LNCAP (cell line): ENCODE data around the gene ATP5F1D.
A peak's percentile ranks its signal among the peaks of the same experiment; 100 is the strongest.

ENCODE experiments used
- CTCF ChIP-seq: fragments of 450-650 bp; IDR thresholded peaks from 2 replicates; pipeline ENCODE4 v1.5.1; 2017; ENCODE audit warnings: mild to moderate bottlenecking

ATP5F1D gene

GRCh38 chr19:1218751-1219567, 22.6 kb upstream of the ATP5F1D start:
- TF ChIP-seq CTCF: no peak

- no peak for TF ChIP-seq CTCF
These were observed 21.6 kb upstream of the ATP5F1D start for GRCh38 chr19:1219786-1220476.

- no peak for TF ChIP-seq CTCF
These were observed 21.0 kb upstream of the ATP5F1D start for GRCh38 chr19:1220477-1220930.

- TF ChIP-seq CTCF: peak; percentile 65
These were observed 20.3 kb upstream of the ATP5F1D start for GRCh38 chr19:1220976-1221903.

GRCh38 chr19:1221904-1222255, 19.7 kb upstream of the ATP5F1D start:
- TF ChIP-seq CTCF: no peak

- TF ChIP-seq CTCF: no peak
These were observed 19.2 kb upstream of the ATP5F1D start for GRCh38 chr19:1222394-1222793.
